Neural progenitor cell (in vitro differentiated cells): ENCODE data around the gene DOCK11. TPM values are rescaled to one million over a fixed set of nuclear protein-coding genes. Genes with fewer than 3 reads are reported as not detected.

Experiments used
- DNase-seq: peaks from one replicate; pipeline ENCODE4 v3.0.0-alpha.2; 2016; ENCODE audit warnings: low spot score
- H2AFZ ChIP-seq: fragments of 200-600 bp; sonication (generic); replicated peaks from 2 replicates; pipeline ENCODE4 v1.6.1; 2016; ENCODE audit warnings: antibody characterized with exemption
- H3F3A ChIP-seq: fragments of 200-600 bp; sonication (generic); 2 replicates; pipeline ENCODE4 v1.6.1; 2016; ENCODE audit warnings: antibody characterized with exemption, low read depth
- H3K27ac ChIP-seq: fragments of 200-600 bp; sonication (generic); 2 replicates; pipeline ENCODE4 v1.5.1; 2016; ENCODE audit warnings: mild to moderate bottlenecking
- H3K27me3 ChIP-seq: fragments of 200-600 bp; sonication (generic); 2 replicates; pipeline ENCODE4 v1.6.1; 2016; ENCODE audit warnings: mild to moderate bottlenecking, moderate library complexity
- H3K36me3 ChIP-seq: fragments of 200-600 bp; sonication (generic); 2 replicates; pipeline ENCODE4 v1.5.1; 2016
- H3K4me1 ChIP-seq: fragments of 200-600 bp; sonication (generic); 2 replicates; pipeline ENCODE4 v1.6.1; 2016; ENCODE audit warnings: mixed run types
- H3K4me2 ChIP-seq: fragments of 200-600 bp; sonication (generic); 2 replicates; pipeline ENCODE4 v1.6.1; 2016
- H3K4me3 ChIP-seq: fragments of 200-600 bp; sonication (generic); 2 replicates; pipeline ENCODE4 v1.5.1; 2016
- H3K79me2 ChIP-seq: fragments of 200-600 bp; sonication (generic); 2 replicates; pipeline ENCODE4 v1.6.1; 2016; ENCODE audit warnings: low read depth
- H3K9ac ChIP-seq: fragments of 200-600 bp; sonication (generic); 2 replicates; pipeline ENCODE4 v1.6.1; 2016
- H3K9me3 ChIP-seq: fragments of 200-600 bp; sonication (generic); 2 replicates; pipeline ENCODE4 v1.5.1; 2016; ENCODE audit warnings: low read depth
- H4K20me1 ChIP-seq: fragments of 200-600 bp; sonication (generic); 2 replicates; pipeline ENCODE4 v1.6.1; 2016; ENCODE audit warnings: low read depth
- H3K27ac Mint-ChIP-seq: 3 replicates; pipeline ENCODE4 v1.8.0; 2021; ENCODE audit warnings: mixed read lengths
- H3K27me3 Mint-ChIP-seq: 2 replicates; pipeline ENCODE4 v1.8.0; 2022; ENCODE audit warnings: low read depth, mild to moderate bottlenecking, inconsistent platforms, moderate library complexity, mixed read lengths; ENCODE audit not compliant: insufficient read depth
- H3K36me3 Mint-ChIP-seq: 3 replicates; pipeline ENCODE4 v1.8.0; 2021; ENCODE audit warnings: mixed read lengths
- H3K4me1 Mint-ChIP-seq: 3 replicates; pipeline ENCODE4 v1.8.0; 2021; ENCODE audit warnings: mixed read lengths
- H3K4me3 Mint-ChIP-seq: 3 replicates; pipeline ENCODE4 v1.8.0; 2021; ENCODE audit warnings: mild to moderate bottlenecking, moderate library complexity, mixed read lengths
- H3K9me3 Mint-ChIP-seq: 3 replicates; pipeline ENCODE4 v1.8.0; 2020; ENCODE audit warnings: mixed read lengths
- CTCF ChIP-seq: fragments of 200-600 bp; sonication (generic); IDR thresholded peaks from 2 replicates; pipeline ENCODE4 v1.5.1; 2017; ENCODE audit warnings: antibody characterized with exemption, mild to moderate bottlenecking
- EZH2 ChIP-seq: fragments of 200-600 bp; sonication (generic); IDR thresholded peaks from 2 replicates; pipeline ENCODE4 v1.6.1; 2017; ENCODE audit warnings: antibody characterized with exemption, mild to moderate bottlenecking, moderate library complexity
- EZH2phosphoT487 ChIP-seq: fragments of 200-600 bp; sonication (generic); IDR thresholded peaks from 2 replicates; pipeline ENCODE4 v1.6.1; 2017; ENCODE audit warnings: antibody characterized with exemption
- total RNA-seq: library from RNA; depleted of rRNA; stranded (reverse); fragments of >200 nt; gene quantifications from 2 replicates; pipeline ENCODE4 v1.2.3, GENCODE V29; 2015; ENCODE audit warnings: low replicate concordance

DOCK11 gene
- total RNA-seq, 1 donor from 2014 or later: 20.9 TPM

GRCh38 chrX:118570209-118570608, 74.6 kb downstream of the DOCK11 start:
- Mint-ChIP-seq H3K4me3 (no peak overlapping the region), H3K4me1 (peaks cover 10% of the 10 kb centered on the region), H3K9me3 (peaks cover 8% of the 10 kb centered on the region), H3K36me3 (peaks cover 65% of the 10 kb centered on the region), H3K27me3 (peaks cover 2% of the 10 kb centered on the region), H3K27ac (no peak overlapping the region)
- Histone ChIP-seq H3K9ac (no peak overlapping the region), H3K27me3 (no peaks in the 10 kb centered on the region), H3K27ac (no peak overlapping the region), H3F3A (no peaks in the 10 kb centered on the region), H3K36me3 (no peaks in the 10 kb centered on the region), H4K20me1 (no peaks in the 10 kb centered on the region), H3K4me1 (peaks cover 3% of the 10 kb centered on the region), H3K4me3 (no peak overlapping the region), H3K9me3 (peaks cover 8% of the 10 kb centered on the region), H2AFZ (no peak overlapping the region), H3K79me2 (no peaks in the 10 kb centered on the region), H3K4me2 (no peak overlapping the region)
- DNase-seq: no peak
- TF ChIP-seq EZH2phosphoT487: no peak
- no peak for TF ChIP-seq CTCF
- no peak for TF ChIP-seq EZH2

- DNase-seq: no peak
- Mint-ChIP-seq H3K36me3 (peaks cover 57% of the 10 kb centered on the region), H3K27me3 (peaks cover 2% of the 10 kb centered on the region), H3K9me3 (peaks cover 8% of the 10 kb centered on the region), H3K4me3 (no peak overlapping the region), H3K4me1 (peaks cover 16% of the 10 kb centered on the region), H3K27ac (no peak overlapping the region)
- Histone ChIP-seq H4K20me1 (no peaks in the 10 kb centered on the region), H3K27ac (no peak overlapping the region), H2AFZ (no peak overlapping the region), H3K27me3 (no peaks in the 10 kb centered on the region), H3K4me2 (no peak overlapping the region), H3K36me3 (no peaks in the 10 kb centered on the region), H3F3A (no peaks in the 10 kb centered on the region), H3K9me3 (no peaks in the 10 kb centered on the region), H3K4me1 (peaks cover 7% of the 10 kb centered on the region), H3K79me2 (no peaks in the 10 kb centered on the region), H3K4me3 (no peak overlapping the region), H3K9ac (no peak overlapping the region)
- TF ChIP-seq EZH2phosphoT487: no peak
- no peak for TF ChIP-seq CTCF
- TF ChIP-seq EZH2: no peak
Measured at GRCh38 chrX:118571836-118572235, 76.2 kb downstream of the DOCK11 start.

DNA sequence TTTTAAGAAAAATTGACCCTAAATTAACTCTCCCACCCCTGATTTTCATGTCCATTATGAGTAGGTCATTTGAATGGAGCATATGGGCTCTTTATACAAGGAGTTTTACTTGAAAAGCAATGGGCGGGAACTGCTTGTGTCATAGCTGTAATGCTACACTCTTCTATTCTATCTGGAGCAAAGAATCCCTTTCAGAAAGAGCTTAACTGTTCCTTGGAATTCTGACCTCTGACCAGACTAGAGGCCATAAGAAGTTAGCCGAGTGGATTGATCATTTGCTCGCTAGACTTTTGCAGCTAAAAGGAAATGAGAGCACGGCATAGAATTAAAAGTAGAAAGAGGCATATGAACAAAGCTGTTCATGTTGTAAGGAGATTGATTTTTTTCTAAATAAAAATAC, 79.1 kb downstream of the DOCK11 start:
- Histone ChIP-seq H3K27ac (peak overlapping the region; percentile 55), H3K27me3 (no peaks in the 10 kb centered on the region), H3K4me3 (no peak overlapping the region), H4K20me1 (no peaks in the 10 kb centered on the region), H3K4me2 (peak overlapping the region; percentile 35), H3K9me3 (no peaks in the 10 kb centered on the region), H3K36me3 (no peaks in the 10 kb centered on the region), H3K9ac (no peak overlapping the region), H3K4me1 (peaks cover 7% of the 10 kb centered on the region), H2AFZ (no peak overlapping the region), H3K79me2 (no peaks in the 10 kb centered on the region), H3F3A (no peaks in the 10 kb centered on the region)
- H3K27ac Mint-ChIP-seq: peak overlapping the region; percentile 83
- TF ChIP-seq EZH2phosphoT487 (peak; percentile 71), EZH2 (no peak)
- H3K9me3 Mint-ChIP-seq: peaks cover 8% of the 10 kb centered on the region
- peak; percentile 83 for DNase-seq
- no peaks in the 10 kb centered on the region for H3K27me3 Mint-ChIP-seq
- peak overlapping the region; percentile 23 for H3K4me3 Mint-ChIP-seq
- H3K4me1 Mint-ChIP-seq: peaks cover 22% of the 10 kb centered on the region
- H3K36me3 Mint-ChIP-seq: peaks cover 45% of the 10 kb centered on the region

GRCh38 chrX:118577041-118577440, 81.4 kb downstream of the DOCK11 start:
- no peaks in the 10 kb centered on the region for H3K79me2 ChIP-seq

More at GRCh38 chrX:118577041-118577440, 81.4 kb downstream of the DOCK11 start:
- no peaks in the 10 kb centered on the region for H3K9me3 ChIP-seq
- H3K4me1 Mint-ChIP-seq: peaks cover 22% of the 10 kb centered on the region
- H3K4me1 ChIP-seq: peaks cover 7% of the 10 kb centered on the region
- no peak overlapping the region for H3K4me2 ChIP-seq
- H3K4me3 ChIP-seq: no peak overlapping the region
- peaks cover 26% of the 10 kb centered on the region for H3K36me3 Mint-ChIP-seq
- H3K27me3 Mint-ChIP-seq: no peaks in the 10 kb centered on the region
- H3K27ac ChIP-seq: no peak overlapping the region
- no peaks in the 10 kb centered on the region for H4K20me1 ChIP-seq
- TF ChIP-seq EZH2 (no peak), CTCF (no peak), EZH2phosphoT487 (no peak)
- no peak overlapping the region for H3K9ac ChIP-seq
- DNase-seq: no peak
- no peaks in the 10 kb centered on the region for H3K36me3 ChIP-seq
- H3F3A ChIP-seq: no peaks in the 10 kb centered on the region
- H2AFZ ChIP-seq: no peak overlapping the region
- H3K27ac Mint-ChIP-seq: no peak overlapping the region
- H3K9me3 Mint-ChIP-seq: peaks cover 5% of the 10 kb centered on the region
- H3K27me3 ChIP-seq: no peaks in the 10 kb centered on the region
- H3K4me3 Mint-ChIP-seq: no peak overlapping the region
